DMS53 treated with DMSO at 0.1 percent for 48 hours (cell line): ENCODE measurements around the gene NKAIN2.
"Not testable (repeated sequence)": the region's sequence is repeated elsewhere in the genome, so short reads cannot be mapped to it uniquely, and the experiment has no call there.

Source experiments
- DNase-seq: peaks from one replicate; lab custom pipeline; 2025; ENCODE audit not compliant: unreplicated experiment; lab: John Stamatoyannopoulos, UW

The NKAIN2 gene

GRCh38 chr6:124294574-124295200, 491.0 kb downstream of the NKAIN2 start:
- no peak for DNase-seq

DNA sequence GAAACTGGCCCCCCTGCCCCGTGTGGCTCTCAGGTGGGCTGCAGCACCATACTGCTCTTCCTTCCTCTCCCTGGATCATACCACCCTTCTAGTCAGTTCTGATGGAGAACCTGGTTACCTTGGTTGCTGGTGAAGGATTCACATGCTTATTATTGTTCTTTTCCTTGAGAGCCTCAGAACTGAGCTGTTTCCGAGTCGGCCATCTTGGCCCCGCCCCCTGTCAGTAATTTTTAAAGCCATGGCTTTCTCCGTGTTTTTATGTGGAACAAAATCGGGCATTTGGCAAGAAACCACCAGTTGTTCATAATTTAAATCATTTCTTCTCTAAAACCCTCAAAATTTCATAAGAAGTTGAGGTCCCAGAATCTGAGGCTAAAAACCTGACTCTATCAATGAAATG, 493.8 kb downstream of the NKAIN2 start:
- DNase-seq: no peak

DNA sequence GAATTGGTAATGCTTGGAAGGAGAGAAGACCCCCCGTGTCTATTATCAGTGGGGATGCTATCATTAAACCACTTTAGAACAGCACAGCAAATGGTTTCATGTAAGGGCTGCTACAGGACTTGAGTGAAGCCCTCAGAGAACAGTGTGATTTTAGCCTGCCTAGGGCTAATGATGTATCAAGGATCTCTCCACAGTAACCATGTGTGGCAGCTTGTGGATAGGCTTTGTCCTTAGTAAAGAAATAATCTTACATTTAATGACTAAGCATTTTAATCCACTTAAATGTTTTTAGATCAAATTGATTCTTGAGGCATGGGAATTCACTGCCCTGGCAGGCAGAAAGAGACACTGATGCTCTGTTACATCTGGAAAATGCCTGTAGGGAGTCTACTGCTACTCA, 495.1 kb downstream of the NKAIN2 start:
- no peak for DNase-seq

GRCh38 chr6:124300907-124301306, 497.2 kb downstream of the NKAIN2 start:
- DNase-seq: not testable (repeated sequence)

- DNase-seq: no peak
Observed at GRCh38 chr6:124303971-124304370, 500.3 kb downstream of the NKAIN2 start.

DNA sequence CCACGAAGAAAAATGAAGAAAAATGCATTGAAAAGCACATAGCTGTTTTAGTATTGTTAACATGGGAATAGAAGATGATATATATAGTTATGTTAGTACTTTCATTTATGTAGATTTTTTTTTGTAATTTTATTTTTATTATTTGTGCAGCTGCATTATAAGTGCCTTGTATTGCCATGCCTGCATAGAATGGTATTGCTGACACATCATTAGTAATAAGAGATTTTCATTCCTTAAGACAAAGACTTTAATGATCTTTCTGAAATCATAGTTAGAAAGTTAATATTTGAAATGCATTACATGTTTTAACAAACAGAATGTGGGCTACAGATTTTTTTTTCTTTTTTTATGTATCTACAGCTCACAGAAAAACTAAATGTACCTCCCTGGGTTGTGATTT, 506.5 kb downstream of the NKAIN2 start:
- no peak for DNase-seq

GRCh38 chr6:124319410-124319809, 515.7 kb downstream of the NKAIN2 start:
- DNase-seq: no peak

DNA sequence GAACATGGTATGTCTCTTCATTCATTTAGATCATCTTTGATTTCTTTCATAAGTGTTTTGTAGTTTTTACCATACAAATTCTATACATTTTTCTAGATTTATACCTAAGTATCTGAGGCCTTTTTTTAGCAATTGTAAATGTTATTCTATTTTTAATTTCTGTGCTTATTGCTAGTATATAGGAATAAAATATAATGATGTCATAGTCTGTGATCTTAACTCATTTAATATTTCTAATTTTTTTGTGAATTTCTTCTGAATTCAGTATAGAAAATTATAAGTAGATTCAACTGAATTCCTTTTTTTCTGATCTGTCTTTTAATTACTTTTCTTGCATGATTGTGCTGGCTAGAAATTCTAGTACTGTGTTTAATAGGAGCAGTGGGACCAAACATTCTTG, 520.6 kb downstream of the NKAIN2 start:
- no peak for DNase-seq

- DNase-seq: no peak
Observed at GRCh38 chr6:124330197-124330596, 526.5 kb downstream of the NKAIN2 start.

- no peak for DNase-seq
Observed at GRCh38 chr6:124334359-124334758, 530.7 kb downstream of the NKAIN2 start.

DNA sequence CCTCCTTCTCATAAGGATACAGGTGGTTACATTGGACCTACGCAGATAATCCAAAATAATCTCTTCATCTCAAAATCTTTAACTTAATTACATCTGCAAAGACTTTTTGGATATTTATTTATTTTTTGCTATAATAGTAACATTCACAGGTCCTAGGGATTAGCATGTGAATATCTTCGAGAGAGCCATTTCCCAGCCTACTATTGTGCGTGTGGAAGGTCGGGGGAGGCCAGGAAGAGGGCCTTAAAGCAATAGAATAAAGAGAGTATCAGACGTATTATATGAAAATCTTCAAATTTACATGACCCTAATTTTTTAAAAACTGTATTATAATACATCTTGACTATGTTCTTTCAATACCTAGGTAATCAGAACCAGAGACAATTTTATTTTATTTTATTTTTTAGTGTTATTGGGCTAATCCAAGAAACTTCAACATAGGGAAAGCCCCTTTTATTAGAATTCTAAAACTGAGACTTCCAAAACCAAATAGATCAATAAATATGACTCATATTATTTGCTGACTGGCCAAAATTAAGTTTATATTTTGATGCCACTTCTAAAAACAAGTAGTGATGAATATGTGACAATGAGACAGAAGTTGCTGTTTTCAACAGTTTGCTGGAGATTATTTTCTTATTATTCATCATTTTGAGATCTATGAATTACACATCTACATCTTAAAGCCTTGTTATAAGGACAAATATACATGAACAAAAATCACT, 536.1 kb downstream of the NKAIN2 start:
- no peak for DNase-seq

- DNase-seq: not testable (repeated sequence)
Observed at GRCh38 chr6:124348339-124348738, 544.7 kb downstream of the NKAIN2 start.

- no peak for DNase-seq
Observed at GRCh38 chr6:124355146-124355545, 551.5 kb downstream of the NKAIN2 start.

GRCh38 chr6:124356276-124356810, 552.7 kb downstream of the NKAIN2 start:
- DNase-seq: no peak

- DNase-seq: no peak
Observed at GRCh38 chr6:124356811-124357210, 553.1 kb downstream of the NKAIN2 start.

DNA sequence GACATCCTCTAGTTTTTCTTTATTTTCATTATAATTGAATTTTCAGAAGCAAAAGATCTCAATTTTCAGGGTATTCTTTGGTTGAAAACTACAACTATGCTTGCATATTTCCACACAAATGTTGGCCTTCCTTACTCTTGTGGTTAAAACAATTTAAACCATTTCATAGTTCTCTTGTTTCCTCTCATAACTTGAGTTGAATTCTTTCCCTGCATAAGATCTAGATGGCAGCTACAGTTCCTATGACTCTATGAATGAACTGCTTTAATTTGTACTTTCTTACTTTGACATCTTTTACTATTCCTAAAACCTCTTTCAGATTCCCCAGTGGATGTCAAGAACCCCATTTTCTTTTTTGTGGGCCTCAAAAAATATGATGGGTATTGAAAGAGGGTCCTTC, 564.5 kb downstream of the NKAIN2 start:
- DNase-seq: no peak

GRCh38 chr6:124371974-124372475, 568.4 kb downstream of the NKAIN2 start:
- DNase-seq: no peak

GRCh38 chr6:124373386-124373785, 569.7 kb downstream of the NKAIN2 start:
- no peak for DNase-seq

DNA sequence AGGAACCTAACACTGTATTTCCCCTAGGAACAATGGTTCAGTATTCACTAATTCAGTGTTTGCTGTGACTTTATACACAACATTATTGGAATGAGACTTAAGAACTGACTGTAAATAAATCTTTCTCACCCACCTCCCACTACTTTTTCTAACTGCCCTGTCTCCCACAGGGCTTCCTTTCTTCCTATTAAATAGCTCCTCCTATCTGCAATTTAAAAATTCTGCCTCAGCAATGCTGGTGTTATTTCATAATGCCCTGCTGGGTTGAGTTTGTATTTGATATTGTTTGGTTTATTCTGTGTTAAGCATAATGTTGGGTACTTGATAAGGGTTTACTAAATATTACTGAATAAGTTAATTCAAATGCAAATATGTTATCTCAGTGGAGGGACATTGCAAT, 585.5 kb downstream of the NKAIN2 start:
- DNase-seq: no peak

DNA sequence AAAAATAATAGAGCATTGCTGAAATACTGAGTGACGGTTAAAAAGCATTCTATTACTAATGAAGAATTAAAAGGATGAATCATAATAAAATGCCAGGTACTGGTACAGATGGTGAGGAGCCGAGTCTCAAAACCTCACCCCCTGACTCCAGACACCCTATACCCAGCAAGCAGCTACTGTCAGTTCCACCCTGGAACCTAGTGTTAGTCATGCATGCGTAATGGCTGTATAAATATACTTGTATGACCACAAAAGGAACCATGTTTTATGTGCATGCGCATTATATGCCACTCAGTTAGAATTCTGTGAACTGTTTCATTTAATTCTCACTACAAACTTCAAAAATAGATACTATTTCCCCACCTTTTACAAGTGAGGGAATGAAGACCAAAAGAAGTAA, 589.9 kb downstream of the NKAIN2 start:
- no peak for DNase-seq

GRCh38 chr6:124396361-124396760, 592.7 kb downstream of the NKAIN2 start:
- no peak for DNase-seq

DNA sequence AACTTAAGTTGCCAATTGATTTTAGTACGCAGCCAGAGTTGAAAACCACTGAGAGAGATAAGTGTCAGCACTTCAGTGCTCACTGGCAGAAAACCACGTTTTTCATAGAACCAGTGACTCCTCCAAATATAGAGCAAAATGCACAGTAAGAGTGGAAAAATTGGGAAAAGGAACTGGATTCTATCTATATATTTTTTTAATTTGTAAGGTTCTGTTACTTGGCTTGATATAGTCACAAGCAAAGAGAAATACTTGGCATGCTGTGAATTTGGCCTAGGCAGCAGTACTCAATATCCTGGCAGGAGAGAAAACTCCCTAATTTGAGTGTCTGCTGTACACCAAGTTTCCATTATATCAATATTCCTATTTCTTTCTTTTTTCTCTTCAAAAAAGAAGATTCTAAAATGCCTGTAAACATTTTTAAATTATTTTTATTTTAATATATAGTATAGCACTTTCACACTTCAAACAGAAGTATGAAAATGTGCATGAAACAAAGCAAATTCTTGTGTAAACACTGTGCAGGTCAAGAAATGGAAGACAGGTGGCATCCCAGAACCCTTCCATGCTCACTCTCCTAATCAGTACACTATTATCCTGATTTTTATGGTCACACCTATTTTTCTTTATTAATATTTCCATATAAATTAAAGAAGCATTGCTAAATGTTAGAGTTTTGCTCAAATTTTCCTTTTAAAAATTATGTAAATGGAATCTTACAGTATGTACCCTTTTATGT, 596.8 kb downstream of the NKAIN2 start:
- DNase-seq: no peak
